Astrocyte (in vitro differentiated cells and primary cell): ENCODE measurements around the gene EBF4. TPM values are rescaled to one million over a fixed set of nuclear protein-coding genes. Genes with fewer than 3 reads are reported as not detected.

Experiments used
- DNase-seq: peaks from one replicate; pipeline ENCODE4 v3.0.0-alpha.2; 2010; ENCODE audit warnings: low read depth
- FAIRE-seq: peaks from 2 replicates; lab custom pipeline; 2011; peaks lifted over from hg19 to GRCh38; lab: Jason Lieb, UNC
- H2AFZ ChIP-seq: 2 replicates; pipeline ENCODE4 v1.6.0; 2012; ENCODE audit warnings: low read depth, low read length, inconsistent platforms
- H3K27ac ChIP-seq: 2 replicates; pipeline ENCODE4 v1.5.1; 2011; ENCODE audit warnings: low read depth, low read length, inconsistent platforms
- H3K27me3 ChIP-seq: 2 replicates; pipeline ENCODE4 v1.6.0; 2011; ENCODE audit warnings: low read length, inconsistent platforms; ENCODE audit not compliant: insufficient read depth
- H3K36me3 ChIP-seq: 2 replicates; pipeline ENCODE4 v1.5.1; 2011; ENCODE audit warnings: low read length, inconsistent platforms; ENCODE audit not compliant: insufficient read depth
- H3K4me1 ChIP-seq: 2 replicates; pipeline ENCODE4 v1.5.1; 2011; ENCODE audit warnings: low read length, inconsistent platforms; ENCODE audit not compliant: insufficient read depth
- H3K4me2 ChIP-seq: 2 replicates; pipeline ENCODE4 v1.6.0; 2012; ENCODE audit warnings: low read length, inconsistent platforms
- H3K4me3 ChIP-seq: 2 replicates; pipeline ENCODE4 v1.5.1; 2011; ENCODE audit warnings: low read depth, mild to moderate bottlenecking, low read length, inconsistent platforms; ENCODE audit not compliant: insufficient read depth
- H3K79me2 ChIP-seq: 2 replicates; pipeline ENCODE4 v1.6.0; 2012; ENCODE audit warnings: mild to moderate bottlenecking, low read length, inconsistent platforms; ENCODE audit not compliant: insufficient read depth
- H3K9ac ChIP-seq: 2 replicates; pipeline ENCODE4 v1.6.0; 2012; ENCODE audit warnings: mild to moderate bottlenecking, low read length, inconsistent platforms
- H3K9me3 ChIP-seq: 2 replicates; pipeline ENCODE4 v1.5.1; 2012; ENCODE audit warnings: low read depth, mild to moderate bottlenecking, low read length, inconsistent platforms; ENCODE audit not compliant: insufficient read depth
- H4K20me1 ChIP-seq: 2 replicates; pipeline ENCODE4 v1.6.0; 2012; ENCODE audit warnings: low read length, inconsistent platforms; ENCODE audit not compliant: insufficient read depth
- H3K27ac Mint-ChIP-seq: one replicate; pipeline ENCODE4 v1.8.0; 2021; ENCODE audit warnings: mild to moderate bottlenecking, mixed read lengths; ENCODE audit not compliant: unreplicated experiment
- H3K27me3 Mint-ChIP-seq: one replicate; pipeline ENCODE4 v1.8.0; 2021; ENCODE audit warnings: low read depth, mixed read lengths; ENCODE audit not compliant: unreplicated experiment
- H3K36me3 Mint-ChIP-seq: one replicate; pipeline ENCODE4 v1.8.0; 2021; ENCODE audit warnings: low read depth, mixed read lengths; ENCODE audit not compliant: unreplicated experiment
- H3K4me1 Mint-ChIP-seq: one replicate; pipeline ENCODE4 v1.8.0; 2021; ENCODE audit warnings: low read depth, mixed read lengths; ENCODE audit not compliant: unreplicated experiment
- H3K4me3 Mint-ChIP-seq: one replicate; pipeline ENCODE4 v1.8.0; 2021; ENCODE audit warnings: mild to moderate bottlenecking, moderate library complexity, mixed read lengths; ENCODE audit not compliant: unreplicated experiment
- H3K9me3 Mint-ChIP-seq: one replicate; pipeline ENCODE4 v1.8.0; 2021; ENCODE audit warnings: mild to moderate bottlenecking, mixed read lengths; ENCODE audit not compliant: unreplicated experiment
- EZH2 ChIP-seq: IDR thresholded peaks from 2 replicates; pipeline ENCODE4 v1.6.1; 2012; ENCODE audit warnings: mild to moderate bottlenecking, low read length, inconsistent platforms; ENCODE audit not compliant: insufficient read depth
- total RNA-seq: library from RNA; stranded (reverse); gene quantifications from 2 replicates; pipeline ENCODE4 v1.2.1, GENCODE V29; 2021
- TF ChIP-seq, protein P1 (sequence below): IDR thresholded peaks from 2 replicates; pipeline ENCODE4 v1.5.1; 2011; ENCODE audit warnings: low read depth, mild to moderate bottlenecking, inconsistent platforms, low read length, moderate library complexity; ENCODE audit not compliant: insufficient read depth

The EBF4 gene
- total RNA-seq, 1 donor from 2014 or later: 2.3 TPM

DNA sequence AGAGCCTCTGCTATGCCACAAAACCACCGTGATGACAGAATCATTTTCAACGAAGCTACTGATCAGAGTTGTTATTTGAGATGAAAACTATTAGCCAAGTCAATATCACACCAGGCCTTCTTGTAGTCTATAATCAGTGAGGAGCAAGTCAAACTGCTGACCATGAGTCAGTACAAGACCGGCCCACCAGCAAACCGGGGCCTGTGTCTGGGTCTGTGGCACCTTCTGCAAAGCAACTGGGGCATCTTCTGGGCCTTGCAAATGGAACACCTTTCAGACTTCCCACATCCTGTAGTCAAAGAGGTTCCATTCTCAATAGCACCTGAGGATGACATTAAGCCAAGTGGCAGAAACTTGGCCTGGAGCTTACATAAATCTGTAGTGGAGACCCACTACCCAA lies 69.3 kb downstream of the EBF4 start:
- peaks cover 2% of the 10 kb centered on the region for H3K4me1 Mint-ChIP-seq
- H3K27me3 ChIP-seq: peaks cover 22% of the 10 kb centered on the region
- no peak overlapping the region for H3K4me2 ChIP-seq
- H2AFZ ChIP-seq: no peak overlapping the region
- FAIRE-seq (no peak), DNase-seq (no peak)
- H3K27ac ChIP-seq: no peak overlapping the region
- no peaks in the 10 kb centered on the region for H3K4me1 ChIP-seq
- TF ChIP-seq, protein P1, sequence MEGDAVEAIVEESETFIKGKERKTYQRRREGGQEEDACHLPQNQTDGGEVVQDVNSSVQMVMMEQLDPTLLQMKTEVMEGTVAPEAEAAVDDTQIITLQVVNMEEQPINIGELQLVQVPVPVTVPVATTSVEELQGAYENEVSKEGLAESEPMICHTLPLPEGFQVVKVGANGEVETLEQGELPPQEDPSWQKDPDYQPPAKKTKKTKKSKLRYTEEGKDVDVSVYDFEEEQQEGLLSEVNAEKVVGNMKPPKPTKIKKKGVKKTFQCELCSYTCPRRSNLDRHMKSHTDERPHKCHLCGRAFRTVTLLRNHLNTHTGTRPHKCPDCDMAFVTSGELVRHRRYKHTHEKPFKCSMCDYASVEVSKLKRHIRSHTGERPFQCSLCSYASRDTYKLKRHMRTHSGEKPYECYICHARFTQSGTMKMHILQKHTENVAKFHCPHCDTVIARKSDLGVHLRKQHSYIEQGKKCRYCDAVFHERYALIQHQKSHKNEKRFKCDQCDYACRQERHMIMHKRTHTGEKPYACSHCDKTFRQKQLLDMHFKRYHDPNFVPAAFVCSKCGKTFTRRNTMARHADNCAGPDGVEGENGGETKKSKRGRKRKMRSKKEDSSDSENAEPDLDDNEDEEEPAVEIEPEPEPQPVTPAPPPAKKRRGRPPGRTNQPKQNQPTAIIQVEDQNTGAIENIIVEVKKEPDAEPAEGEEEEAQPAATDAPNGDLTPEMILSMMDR: no peak
- no peak for TF ChIP-seq EZH2
- no peaks in the 10 kb centered on the region for H3K9me3 ChIP-seq
- no peak overlapping the region for H3K9ac ChIP-seq
- no peaks in the 10 kb centered on the region for H3K36me3 ChIP-seq
- peaks cover 2% of the 10 kb centered on the region for H3K9me3 Mint-ChIP-seq
- H3K4me3 Mint-ChIP-seq: no peak overlapping the region
- no peaks in the 10 kb centered on the region for H4K20me1 ChIP-seq
- no peak overlapping the region for H3K4me3 ChIP-seq
- H3K27ac Mint-ChIP-seq: no peak overlapping the region
- H3K27me3 Mint-ChIP-seq: peaks cover 40% of the 10 kb centered on the region
- H3K36me3 Mint-ChIP-seq: no peaks in the 10 kb centered on the region
- no peaks in the 10 kb centered on the region for H3K79me2 ChIP-seq

DNA sequence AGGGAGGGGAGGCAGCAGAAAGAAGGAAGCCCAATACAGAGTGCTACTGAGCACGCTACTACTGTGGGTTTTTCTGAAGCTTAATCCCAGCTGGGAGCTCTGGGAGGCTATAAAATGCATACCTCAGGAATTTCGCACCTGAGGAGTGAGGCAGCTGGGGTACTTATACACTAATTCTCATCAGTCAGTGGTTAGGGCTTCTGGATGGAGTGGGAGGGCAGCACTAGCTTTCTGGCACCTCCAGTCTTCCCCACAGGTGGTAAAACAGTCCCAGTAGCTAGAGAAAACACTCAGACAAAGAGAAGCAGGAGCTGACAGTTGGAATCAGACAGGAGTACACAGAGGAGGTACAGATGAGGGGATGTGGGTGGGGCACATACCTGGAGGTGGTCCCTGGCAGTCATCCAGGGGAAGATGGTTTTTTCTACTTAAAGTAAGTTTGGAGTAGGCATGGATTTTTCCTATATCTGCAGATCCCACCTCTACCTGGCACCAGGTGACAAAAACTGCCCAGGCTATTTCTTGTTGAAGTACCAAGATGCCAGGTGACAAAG lies 70.1 kb downstream of the EBF4 start:
- Histone ChIP-seq H3K4me1 (no peaks in the 10 kb centered on the region), H3K27ac (no peak overlapping the region), H3K9ac (no peak overlapping the region), H4K20me1 (peaks cover under 1% of the 10 kb centered on the region), H3K4me3 (no peak overlapping the region), H3K36me3 (no peaks in the 10 kb centered on the region), H3K9me3 (no peaks in the 10 kb centered on the region), H3K79me2 (no peaks in the 10 kb centered on the region), H2AFZ (no peak overlapping the region), H3K27me3 (peaks cover 27% of the 10 kb centered on the region), H3K4me2 (no peak overlapping the region)
- DNase-seq (no peak), FAIRE-seq (no peak)
- Mint-ChIP-seq H3K9me3 (peaks cover 2% of the 10 kb centered on the region), H3K27ac (no peak overlapping the region), H3K4me1 (peaks cover 2% of the 10 kb centered on the region), H3K27me3 (peaks cover 42% of the 10 kb centered on the region), H3K36me3 (no peaks in the 10 kb centered on the region), H3K4me3 (no peak overlapping the region)
- TF ChIP-seq, protein P1: no peak
- TF ChIP-seq EZH2: no peak

DNA sequence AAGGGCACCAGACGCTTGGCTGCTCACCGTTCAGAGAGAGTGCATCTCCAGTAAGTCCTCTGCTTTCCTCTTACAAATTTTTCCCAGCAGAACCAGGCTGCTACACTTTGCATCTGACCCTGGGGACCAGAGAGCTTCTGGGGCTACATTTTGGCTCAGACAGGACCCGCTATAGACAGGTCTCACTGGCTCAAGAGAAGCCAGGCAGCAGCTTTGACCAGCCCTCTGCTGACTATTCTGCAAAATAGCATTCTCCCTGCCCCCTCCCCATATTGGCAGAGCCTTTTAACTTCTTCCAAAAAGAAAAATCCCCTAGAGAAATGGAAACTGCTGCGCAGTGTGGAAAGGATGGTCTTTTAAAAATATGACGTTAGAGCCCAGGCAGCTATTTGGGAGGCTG lies 70.6 kb downstream of the EBF4 start:
- Histone ChIP-seq H3K9me3 (no peaks in the 10 kb centered on the region), H3K36me3 (no peaks in the 10 kb centered on the region), H3K27me3 (peaks cover 27% of the 10 kb centered on the region), H3K9ac (no peak overlapping the region), H3K27ac (no peak overlapping the region), H3K4me3 (no peak overlapping the region), H2AFZ (no peak overlapping the region), H3K4me1 (no peaks in the 10 kb centered on the region), H3K79me2 (no peaks in the 10 kb centered on the region), H3K4me2 (no peak overlapping the region), H4K20me1 (peaks cover 5% of the 10 kb centered on the region)
- no peak overlapping the region for H3K27ac Mint-ChIP-seq
- H3K27me3 Mint-ChIP-seq: peaks cover 40% of the 10 kb centered on the region
- H3K36me3 Mint-ChIP-seq: no peaks in the 10 kb centered on the region
- no peak overlapping the region for H3K4me3 Mint-ChIP-seq
- H3K9me3 Mint-ChIP-seq: peaks cover 1% of the 10 kb centered on the region
- peaks cover 2% of the 10 kb centered on the region for H3K4me1 Mint-ChIP-seq
- TF ChIP-seq, protein P1: no peak
- TF ChIP-seq EZH2: no peak
- FAIRE-seq: no peak
- no peak for DNase-seq
